HEK293T (cell line): ENCODE results near the gene NPFFR2.
"Not testable (repeated sequence)": the region's sequence is repeated elsewhere in the genome, so short reads cannot be mapped to it uniquely, and the experiment has no call there.

ENCODE experiments used
- ARNT ChIP-seq: fragments of 450-650 bp; IDR thresholded peaks from 2 replicates; pipeline ENCODE4 v1.6.1; 2017; ENCODE audit warnings: mild to moderate bottlenecking
- BHLHE40 ChIP-seq: fragments of 450-650 bp; IDR thresholded peaks from 2 replicates; pipeline ENCODE4 v1.6.1; 2016; ENCODE audit warnings: mild to moderate bottlenecking, moderate library complexity, borderline replicate concordance
- CTBP1 ChIP-seq: fragments of 450-650 bp; IDR thresholded peaks from 2 replicates; pipeline ENCODE4 v1.6.1; 2016; ENCODE audit warnings: borderline replicate concordance
- ELF4 ChIP-seq: fragments of 450-650 bp; IDR thresholded peaks from 2 replicates; pipeline ENCODE4 v1.6.1; 2017; ENCODE audit warnings: antibody characterized with exemption
- FOXA1 ChIP-seq: fragments of 450-650 bp; IDR thresholded peaks from 2 replicates; pipeline ENCODE4 v1.6.1; 2016; ENCODE audit warnings: mild to moderate bottlenecking
- FOXK2 ChIP-seq: fragments of 450-650 bp; IDR thresholded peaks from 2 replicates; pipeline ENCODE4 v1.6.1; 2016; ENCODE audit warnings: mild to moderate bottlenecking
- FOXM1 ChIP-seq: fragments of 450-650 bp; IDR thresholded peaks from 2 replicates; pipeline ENCODE4 v1.6.1; 2017; ENCODE audit warnings: mild to moderate bottlenecking, borderline replicate concordance
- L3MBTL2 ChIP-seq: fragments of 450-650 bp; conservative IDR thresholded peaks from 2 replicates; pipeline ENCODE4 v1.6.1; 2016; ENCODE audit warnings: mild to moderate bottlenecking
- LEF1 ChIP-seq: fragments of 450-650 bp; IDR thresholded peaks from 2 replicates; pipeline ENCODE4 v1.6.1; 2017; ENCODE audit warnings: mild to moderate bottlenecking, borderline replicate concordance
- NFRKB ChIP-seq: fragments of 450-650 bp; IDR thresholded peaks from 2 replicates; pipeline ENCODE4 v1.6.1; 2016; ENCODE audit warnings: mild to moderate bottlenecking, moderate library complexity
- PKNOX1 ChIP-seq: fragments of 450-650 bp; IDR thresholded peaks from 2 replicates; pipeline ENCODE4 v1.6.1; 2016
- SP1 ChIP-seq: fragments of 450-650 bp; IDR thresholded peaks from 2 replicates; pipeline ENCODE4 v1.6.1; 2017
- TARDBP ChIP-seq: fragments of 450-650 bp; IDR thresholded peaks from 2 replicates; pipeline ENCODE4 v1.6.1; 2016

DNA sequence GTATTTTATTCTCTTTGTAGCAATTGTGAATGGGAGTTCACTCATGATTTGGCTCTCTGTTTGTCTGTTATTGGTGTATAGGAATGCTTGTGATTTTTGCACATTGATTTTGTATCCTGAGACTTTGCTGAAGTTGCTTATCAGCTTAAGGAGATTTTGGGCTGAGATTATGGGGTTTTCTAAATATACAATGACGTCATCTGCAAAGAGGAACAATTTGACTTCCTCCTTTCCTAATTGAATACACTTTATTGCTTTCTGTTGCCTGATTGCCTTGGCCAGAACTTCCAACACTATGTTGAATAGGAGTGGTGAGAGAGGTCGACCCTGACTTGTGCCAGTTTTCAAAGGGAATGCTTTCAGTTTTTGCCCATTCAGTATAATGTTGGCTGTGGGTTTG, 108.2 kb downstream of the NPFFR2 start:
- not testable (repeated sequence) for TF ChIP-seq CTBP1, L3MBTL2, ARNT, FOXA1, LEF1, ELF4, NFRKB, FOXM1, TARDBP, PKNOX1, FOXK2, SP1, BHLHE40
